K562 (cell line): ENCODE data around the gene ANAPC2.

ENCODE experiments used
- CHCHD3 ChIP-seq: fragments of 250-450 bp; sonication (Bioruptor Pico); IDR thresholded peaks from 2 replicates; pipeline ENCODE4 v2.1.2; 2022; ENCODE audit warnings: mild to moderate bottlenecking
- ESRRA ChIP-seq: fragments of 450-650 bp; IDR thresholded peaks from 2 replicates; pipeline ENCODE4 v1.6.1; 2014; ENCODE audit warnings: low read depth, mild to moderate bottlenecking, moderate library complexity, borderline replicate concordance
- ESRRB ChIP-seq: fragments of 250-450 bp; sonication (Bioruptor Pico); IDR thresholded peaks from 2 replicates; pipeline ENCODE4 v1.5.0; 2020; ENCODE audit warnings: mild to moderate bottlenecking, moderate library complexity, borderline replicate concordance
- GTF2F1 ChIP-seq: IDR thresholded peaks from 2 replicates; pipeline ENCODE4 v1.6.1; 2011; ENCODE audit warnings: low read depth, low read length, improper control_type of control experiment
- KLF16 ChIP-seq: IDR thresholded peaks from 2 replicates; pipeline ENCODE4 v1.6.1; 2016; ENCODE audit warnings: antibody characterized with exemption
- RBM25 ChIP-seq: fragments of 200-400 bp; formaldehyde crosslinking; IDR thresholded peaks from 2 replicates; pipeline ENCODE4 v1.6.1; 2018; ENCODE audit warnings: low read length, low read depth, moderate library complexity; ENCODE audit not compliant: severe bottlenecking
- TAF1 ChIP-seq: IDR thresholded peaks from 2 replicates; pipeline ENCODE4 v1.6.1; 2011; ENCODE audit warnings: mild to moderate bottlenecking, low read length, moderate library complexity; ENCODE audit not compliant: insufficient read depth, control insufficient read depth, severe bottlenecking; ENCODE audit errors: extremely low read depth
- TEAD4 ChIP-seq, 2 experiments: sonication (generic) in 1 of 2; formaldehyde crosslinking in 1 of 2; IDR thresholded peaks; 2 replicates each; pipeline versions ENCODE4 v1.6.1 to v1.8.0; 2012 to 2022; ENCODE audit warnings: borderline replicate concordance in 1 of 2, inconsistent platforms in 1 of 2, low read length in 1 of 2, mild to moderate bottlenecking in 1 of 2, missing genetic modification reagents in 1 of 2
- TGIF2 ChIP-seq: sonication (generic); formaldehyde crosslinking; IDR thresholded peaks from 2 replicates; pipeline ENCODE4 v1.8.1; 2022; ENCODE audit warnings: mild to moderate bottlenecking, missing genetic modification reagents, moderate library complexity
- TF ChIP-seq, protein P1 (sequence below), 2 experiments: IDR thresholded peaks; 2 replicates each; pipeline ENCODE4 v1.6.1; 2011; ENCODE audit warnings: borderline replicate concordance in 1 of 2, control low read depth in 1 of 2, low read depth in 1 of 2, low read length in 1 of 2, mild to moderate bottlenecking in 1 of 2, mixed read lengths in 1 of 2, moderate library complexity in 1 of 2; ENCODE audit not compliant: insufficient read depth in 1 of 2, insufficient read length in 1 of 2, poor library complexity in 1 of 2, severe bottlenecking in 1 of 2; ENCODE audit errors: extremely low read depth in 1 of 2
- TF ChIP-seq, protein P2 (sequence below): fragments of 250-450 bp; sonication (Bioruptor Pico); IDR thresholded peaks from 2 replicates; pipeline ENCODE4 v1.8.0; 2021; ENCODE audit warnings: mild to moderate bottlenecking, moderate library complexity
- TF ChIP-seq, protein P3 (sequence below): fragments of 450-650 bp; IDR thresholded peaks from 2 replicates; pipeline ENCODE4 v1.6.1; 2016; ENCODE audit warnings: antibody characterized with exemption

DNA sequence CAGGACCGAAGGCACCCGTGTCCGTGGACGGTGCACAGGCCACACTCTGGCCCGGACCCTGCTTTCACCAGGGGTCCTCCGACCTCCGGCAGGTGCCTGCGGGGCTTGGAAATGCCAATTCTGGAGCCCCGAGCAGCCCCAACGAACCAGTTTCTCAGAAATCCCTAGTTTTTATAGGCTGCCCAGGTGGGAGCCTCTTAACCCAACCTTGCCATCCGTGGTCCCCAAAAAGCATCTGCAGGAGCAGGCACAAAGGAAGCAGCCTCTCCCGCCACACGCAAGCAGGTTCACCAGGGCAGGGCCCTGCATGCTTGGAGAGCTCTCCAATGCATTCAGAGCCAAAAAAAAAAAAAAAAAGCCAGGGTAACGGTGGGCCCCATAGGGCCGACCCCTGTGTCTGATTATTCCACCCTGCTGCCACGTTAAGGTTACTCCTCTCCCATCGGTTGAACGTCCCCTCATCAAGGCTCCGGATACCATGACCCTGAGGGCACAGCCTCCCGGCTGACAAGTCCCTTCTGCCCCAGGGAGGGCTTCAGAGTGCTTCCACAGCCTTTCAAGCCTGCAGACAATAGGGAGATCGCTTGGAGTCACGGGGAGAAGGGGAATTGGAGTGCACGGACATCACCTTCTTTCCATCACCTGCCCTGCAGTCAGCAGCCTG, 13.0 kb upstream of the ANAPC2 start:
- TF ChIP-seq, protein P1, sequence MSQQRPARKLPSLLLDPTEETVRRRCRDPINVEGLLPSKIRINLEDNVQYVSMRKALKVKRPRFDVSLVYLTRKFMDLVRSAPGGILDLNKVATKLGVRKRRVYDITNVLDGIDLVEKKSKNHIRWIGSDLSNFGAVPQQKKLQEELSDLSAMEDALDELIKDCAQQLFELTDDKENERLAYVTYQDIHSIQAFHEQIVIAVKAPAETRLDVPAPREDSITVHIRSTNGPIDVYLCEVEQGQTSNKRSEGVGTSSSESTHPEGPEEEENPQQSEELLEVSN (IDR thresholded peaks at IDR 0.05; ENCODE audit: borderline replicate concordance in 1 of 2, extremely low read depth in 1 of 2, insufficient read depth in 1 of 2, insufficient read length in 1 of 2, low read depth in 1 of 2, low read length in 1 of 2, poor library complexity in 1 of 2, severe bottlenecking in 1 of 2) = no peak
- TF ChIP-seq RBM25 = no peak
- no peak for TF ChIP-seq GTF2F1
- TF ChIP-seq TEAD4 (IDR thresholded peaks at IDR 0.05; ENCODE audit: low read length) = no peak
- no peak for TF ChIP-seq TEAD4 (CRISPR knock-in tag; IDR thresholded peaks at IDR 0.05; ENCODE audit: borderline replicate concordance)
- TF ChIP-seq, protein P2, sequence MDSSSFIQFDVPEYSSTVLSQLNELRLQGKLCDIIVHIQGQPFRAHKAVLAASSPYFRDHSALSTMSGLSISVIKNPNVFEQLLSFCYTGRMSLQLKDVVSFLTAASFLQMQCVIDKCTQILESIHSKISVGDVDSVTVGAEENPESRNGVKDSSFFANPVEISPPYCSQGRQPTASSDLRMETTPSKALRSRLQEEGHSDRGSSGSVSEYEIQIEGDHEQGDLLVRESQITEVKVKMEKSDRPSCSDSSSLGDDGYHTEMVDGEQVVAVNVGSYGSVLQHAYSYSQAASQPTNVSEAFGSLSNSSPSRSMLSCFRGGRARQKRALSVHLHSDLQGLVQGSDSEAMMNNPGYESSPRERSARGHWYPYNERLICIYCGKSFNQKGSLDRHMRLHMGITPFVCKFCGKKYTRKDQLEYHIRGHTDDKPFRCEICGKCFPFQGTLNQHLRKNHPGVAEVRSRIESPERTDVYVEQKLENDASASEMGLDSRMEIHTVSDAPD = no peak
- TF ChIP-seq CHCHD3 = no peak
- no peak for TF ChIP-seq TAF1
- TF ChIP-seq KLF16 = no peak
- TF ChIP-seq TGIF2 (CRISPR knock-in tag) = no peak
- TF ChIP-seq ESRRB (CRISPR knock-in tag) = no peak
- no peak; the same call in 1 of the 2 replicates for TF ChIP-seq ESRRA
- TF ChIP-seq, protein P3, sequence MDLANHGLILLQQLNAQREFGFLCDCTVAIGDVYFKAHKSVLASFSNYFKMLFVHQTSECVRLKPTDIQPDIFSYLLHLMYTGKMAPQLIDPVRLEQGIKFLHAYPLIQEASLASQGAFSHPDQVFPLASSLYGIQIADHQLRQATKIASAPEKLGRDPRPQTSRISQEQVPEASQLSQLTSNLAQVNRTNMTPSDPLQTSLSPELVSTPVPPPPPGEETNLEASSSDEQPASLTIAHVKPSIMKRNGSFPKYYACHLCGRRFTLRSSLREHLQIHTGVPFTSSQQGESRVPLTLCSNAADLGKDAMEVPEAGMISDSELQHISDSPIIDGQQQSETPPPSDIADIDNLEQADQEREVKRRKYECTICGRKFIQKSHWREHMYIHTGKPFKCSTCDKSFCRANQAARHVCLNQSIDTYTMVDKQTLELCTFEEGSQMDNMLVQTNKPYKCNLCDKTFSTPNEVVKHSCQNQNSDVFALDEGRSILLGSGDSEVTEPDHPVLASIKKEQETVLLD = no peak
